HG03025 (cell line): ENCODE measurements around the gene GRB10.

ENCODE experiments used
- ATAC-seq: cut with Tn5 transposase; IDR thresholded peaks from one replicate; pipeline ENCODE4 v1.9.1; 2021; ENCODE audit warnings: mild to moderate bottlenecking, moderate library complexity; ENCODE audit not compliant: unreplicated experiment, low FRiP score

The GRB10 gene

GRCh38 chr7:50646069-50646468 is 136.6 kb downstream of the GRB10 start:
- no peak for ATAC-seq

GRCh38 chr7:50645186-50645585 is 137.5 kb downstream of the GRB10 start:
- no peak for ATAC-seq

DNA sequence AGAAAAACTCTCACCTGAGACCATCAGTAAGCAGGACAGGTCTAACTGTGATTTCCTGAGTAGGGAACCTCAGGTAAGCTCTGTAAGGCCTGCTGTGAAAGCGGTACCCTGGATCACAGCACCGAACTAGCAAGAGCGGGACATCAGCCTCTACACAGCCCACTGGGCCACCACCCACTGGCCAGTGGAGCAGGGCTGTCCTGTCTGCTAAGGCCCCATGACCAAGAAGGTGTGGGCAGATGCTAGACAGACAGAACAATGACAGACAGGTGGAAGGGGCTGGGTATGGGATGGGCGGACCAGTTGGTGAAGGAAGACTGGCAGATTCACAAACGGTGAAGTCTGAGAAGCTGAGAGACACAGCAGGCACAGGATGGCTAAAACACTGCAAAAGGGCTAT is 138.1 kb downstream of the GRB10 start:
- no peak for ATAC-seq

- no peak for ATAC-seq
These were observed 138.6 kb downstream of the GRB10 start for GRCh38 chr7:50644114-50644513.

GRCh38 chr7:50641442-50642405 is 141.0 kb downstream of the GRB10 start:
- ATAC-seq = no peak

DNA sequence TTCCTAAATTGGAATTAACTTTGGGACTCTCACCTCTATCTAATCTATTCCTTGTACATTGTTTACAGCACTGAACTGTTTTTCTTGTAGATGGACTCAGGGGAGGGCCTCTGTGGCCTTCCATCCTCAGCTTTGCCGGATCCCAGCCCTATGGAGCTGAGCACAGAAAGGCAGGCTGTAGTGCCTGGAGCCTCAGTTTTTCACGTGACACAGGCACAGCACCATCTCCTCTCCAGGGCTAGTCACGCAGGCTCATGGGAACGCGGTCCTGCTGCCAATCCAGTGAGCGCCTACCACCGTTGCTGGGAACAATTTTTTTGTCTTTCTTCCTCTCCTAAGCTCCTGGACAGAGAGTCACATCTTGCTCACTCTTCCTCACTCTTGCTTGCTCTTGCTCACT is 141.9 kb downstream of the GRB10 start:
- ATAC-seq = no peak

DNA sequence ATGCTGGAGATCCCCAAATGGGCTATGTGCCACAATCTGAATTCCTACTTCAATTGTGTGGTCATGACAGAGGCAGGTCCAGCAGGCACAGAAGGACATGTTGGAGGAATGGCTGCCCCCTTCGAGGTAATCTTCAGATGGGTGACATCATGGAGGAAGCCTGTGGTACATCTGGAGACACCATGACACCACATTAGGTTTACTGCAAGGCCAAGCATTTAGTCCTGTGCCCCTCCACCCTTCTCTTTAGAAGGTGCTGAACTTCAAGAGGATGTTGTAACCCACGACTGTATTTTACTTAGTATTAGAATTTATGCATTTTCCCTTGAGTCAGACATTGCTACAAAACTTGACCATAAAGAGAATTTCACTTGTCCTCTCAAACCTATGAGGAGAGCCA is 142.4 kb downstream of the GRB10 start:
- ATAC-seq = no peak

- ATAC-seq = no peak
These were observed 144.7 kb downstream of the GRB10 start for GRCh38 chr7:50637725-50638643.

GRCh38 chr7:50634378-50634777 is 148.3 kb downstream of the GRB10 start:
- no peak for ATAC-seq

- ATAC-seq = no peak
These were observed 149.3 kb downstream of the GRB10 start for GRCh38 chr7:50633414-50633710.

DNA sequence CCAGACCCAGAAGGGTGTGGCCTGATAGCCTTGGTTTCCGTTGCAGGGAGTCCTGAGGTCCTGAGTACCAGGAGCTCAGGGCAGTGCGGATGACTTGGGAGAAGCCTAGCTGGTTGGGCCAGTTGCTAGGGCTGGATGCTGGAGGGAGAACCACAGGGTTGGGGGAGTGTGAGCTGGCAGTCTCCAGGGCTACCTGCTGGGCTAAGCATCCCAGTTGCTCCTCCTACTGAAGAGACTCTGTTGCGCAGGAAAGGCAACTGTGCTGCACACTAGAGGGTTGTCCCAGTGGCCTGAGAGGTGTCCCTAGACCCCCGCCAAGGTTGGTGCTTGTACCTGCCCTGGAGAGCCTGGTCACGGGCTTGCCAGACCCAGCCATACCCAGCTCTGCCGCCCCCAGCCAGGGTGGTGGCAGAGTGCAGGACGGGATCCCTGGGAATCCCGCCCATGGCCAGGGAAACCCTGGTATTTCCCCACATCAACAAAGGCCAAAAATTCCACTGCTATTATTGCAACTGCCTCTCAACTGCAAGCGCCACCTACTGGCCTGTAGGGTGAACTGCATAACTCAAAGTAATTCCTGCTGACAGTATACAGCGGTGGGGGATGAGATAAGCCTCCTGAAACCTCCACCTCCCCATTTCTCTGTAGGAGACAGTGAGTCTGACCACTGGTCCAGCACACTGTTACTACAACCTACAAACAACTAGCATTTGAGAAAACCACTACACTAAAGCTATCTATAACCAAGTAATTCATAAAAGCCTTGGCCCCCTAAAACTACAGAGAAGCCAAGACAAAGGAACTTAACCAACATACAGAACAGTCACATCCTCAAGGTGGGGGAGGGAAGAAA is 149.9 kb downstream of the GRB10 start:
- ATAC-seq = peak; percentile 78

DNA sequence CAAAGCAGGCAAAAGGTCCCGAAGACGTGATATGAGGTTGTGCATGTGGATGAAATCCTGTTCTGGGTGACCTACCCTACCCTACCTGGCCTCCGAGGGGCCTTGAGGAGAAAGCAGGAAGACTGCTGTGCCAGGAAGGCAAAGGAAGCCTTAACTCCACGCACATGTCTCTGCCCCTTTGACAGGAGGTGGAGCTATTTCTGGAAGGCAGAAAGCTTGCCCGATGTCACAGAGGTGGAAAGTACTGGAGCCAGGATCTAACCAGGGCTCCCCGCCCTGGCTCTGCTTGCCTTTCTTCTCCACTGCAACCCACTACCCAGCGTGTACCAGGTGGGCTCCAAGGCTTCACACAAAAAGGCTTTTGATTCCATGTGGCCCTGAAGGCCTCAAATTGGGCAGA is 151.1 kb downstream of the GRB10 start:
- ATAC-seq = no peak

DNA sequence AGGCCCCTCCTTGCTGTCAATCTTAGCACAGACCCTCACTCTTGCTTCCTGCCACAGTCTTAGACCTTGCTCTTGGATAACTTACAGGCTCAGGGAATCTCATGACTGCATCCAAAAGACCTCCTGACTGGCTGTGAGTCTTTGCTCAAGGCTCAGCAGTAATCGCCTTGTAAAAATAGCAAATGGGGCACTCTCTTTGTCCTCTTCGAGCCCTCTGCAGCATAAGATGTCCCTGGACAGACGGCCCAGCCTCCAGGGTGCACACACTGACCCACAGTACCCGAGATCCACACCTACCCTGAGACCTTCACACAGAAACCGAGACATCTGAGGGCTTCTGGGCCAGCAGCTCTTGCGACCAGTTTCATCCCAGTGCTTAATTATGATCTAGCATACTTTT is 151.6 kb downstream of the GRB10 start:
- no peak for ATAC-seq

GRCh38 chr7:50629238-50629901 is 153.3 kb downstream of the GRB10 start:
- no peak for ATAC-seq

DNA sequence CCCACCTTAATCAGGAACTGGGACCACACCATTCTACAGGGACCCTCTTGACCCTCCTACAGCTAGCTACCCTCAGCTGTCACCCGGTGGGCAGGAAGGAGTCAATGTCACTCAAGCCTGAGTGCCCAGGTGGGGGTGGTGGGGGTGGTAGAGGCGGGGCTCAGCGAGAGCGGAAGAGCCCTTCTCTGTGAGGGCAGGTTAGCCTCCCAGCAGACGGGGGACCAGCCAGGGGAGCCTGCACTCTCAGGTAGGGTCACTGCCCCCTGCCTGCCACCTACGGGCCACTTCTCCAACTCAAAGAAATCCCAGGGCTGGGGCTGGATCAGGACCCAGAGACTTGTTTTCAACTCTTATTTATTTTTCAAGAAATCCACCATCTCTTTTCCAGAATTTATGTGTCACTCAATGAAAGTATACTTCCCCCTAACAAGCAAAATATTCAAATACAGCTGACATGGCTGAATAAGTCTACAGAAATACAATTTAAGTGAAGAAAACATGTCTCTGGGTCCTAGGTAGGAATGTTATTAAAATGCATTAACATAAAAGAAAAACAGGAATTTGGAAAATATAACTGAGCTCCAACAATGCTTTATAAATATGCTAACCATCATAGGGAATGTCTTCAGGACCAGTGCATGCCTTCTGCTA is 154.1 kb downstream of the GRB10 start:
- ATAC-seq = no peak

DNA sequence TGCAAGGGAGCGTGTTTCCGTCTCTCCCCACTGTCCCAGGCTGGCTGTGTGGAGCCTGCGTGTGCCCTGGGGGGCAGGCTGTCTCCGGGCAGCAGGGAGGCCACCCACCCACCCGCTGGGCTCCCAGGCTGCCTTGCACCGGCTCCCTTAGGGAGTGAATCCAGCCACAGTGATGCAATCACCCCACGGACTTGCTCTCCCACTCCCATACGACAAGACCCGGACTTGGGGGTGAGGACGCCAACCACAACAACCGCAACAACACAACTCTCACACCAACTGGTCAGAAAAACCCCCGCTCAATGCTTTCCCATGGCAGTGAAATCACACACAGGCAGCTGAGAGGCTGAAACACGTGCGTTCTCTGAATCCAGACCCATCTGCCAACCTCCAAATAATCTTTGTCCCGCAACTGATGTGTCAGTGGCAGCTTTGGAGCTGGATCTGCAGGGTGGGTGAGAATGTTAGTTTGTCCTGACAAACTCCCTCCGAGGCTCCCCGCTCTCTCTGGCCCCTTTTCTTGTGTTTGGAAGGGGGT is 154.8 kb downstream of the GRB10 start:
- ATAC-seq = no peak

GRCh38 chr7:50626286-50626685 is 156.4 kb downstream of the GRB10 start:
- no peak for ATAC-seq

DNA sequence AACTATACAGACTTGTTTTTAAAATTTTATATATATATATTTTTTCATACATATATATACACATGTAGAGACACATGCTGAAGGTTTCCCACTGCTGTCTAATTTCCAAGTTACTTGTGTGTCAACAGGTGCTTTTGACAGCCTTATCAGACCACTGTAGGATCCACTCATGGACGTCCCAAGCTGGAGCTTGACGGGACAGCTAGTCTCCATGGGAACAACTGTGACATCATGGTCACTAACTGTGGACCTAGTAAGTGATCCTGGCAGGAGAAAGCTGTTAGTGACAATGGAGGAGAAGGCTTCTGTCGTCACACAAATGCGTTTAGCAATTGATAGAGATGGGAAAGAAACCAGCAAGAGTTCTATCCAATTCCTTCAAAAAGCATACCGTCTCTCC is 157.3 kb downstream of the GRB10 start:
- ATAC-seq = no peak

DNA sequence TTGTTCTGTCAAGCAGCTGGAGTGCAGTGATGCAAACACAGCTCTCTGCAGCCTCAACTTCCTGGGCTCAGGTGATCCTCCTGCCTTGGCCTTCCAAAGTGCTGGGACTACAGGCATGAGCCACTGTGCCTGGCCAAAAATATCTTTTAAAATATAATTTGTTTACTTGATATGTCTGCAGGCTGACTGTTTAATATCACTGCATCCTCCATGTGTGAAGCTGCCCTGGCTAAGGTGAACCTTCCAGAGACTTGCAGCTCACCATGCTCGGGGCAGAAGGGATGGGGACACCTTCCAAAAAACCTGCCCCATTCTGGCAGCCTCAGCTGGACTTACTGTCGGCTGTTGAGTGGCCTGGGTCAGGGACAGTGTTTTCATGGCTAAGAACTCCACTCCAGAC is 159.9 kb downstream of the GRB10 start:
- no peak for ATAC-seq
